Epithelial cell of alveolus of lung (primary cell): ENCODE data around the gene NIBAN1. TPM values are rescaled to one million over a fixed set of nuclear protein-coding genes. Genes with fewer than 3 reads are reported as not detected.

Source experiments
- total RNA-seq: library from RNA; depleted of rRNA; stranded (reverse); fragments of >200 nt; gene quantifications from 2 replicates; pipeline ENCODE4 v1.2.1, GENCODE V29; 2015

NIBAN1 gene, protein sequence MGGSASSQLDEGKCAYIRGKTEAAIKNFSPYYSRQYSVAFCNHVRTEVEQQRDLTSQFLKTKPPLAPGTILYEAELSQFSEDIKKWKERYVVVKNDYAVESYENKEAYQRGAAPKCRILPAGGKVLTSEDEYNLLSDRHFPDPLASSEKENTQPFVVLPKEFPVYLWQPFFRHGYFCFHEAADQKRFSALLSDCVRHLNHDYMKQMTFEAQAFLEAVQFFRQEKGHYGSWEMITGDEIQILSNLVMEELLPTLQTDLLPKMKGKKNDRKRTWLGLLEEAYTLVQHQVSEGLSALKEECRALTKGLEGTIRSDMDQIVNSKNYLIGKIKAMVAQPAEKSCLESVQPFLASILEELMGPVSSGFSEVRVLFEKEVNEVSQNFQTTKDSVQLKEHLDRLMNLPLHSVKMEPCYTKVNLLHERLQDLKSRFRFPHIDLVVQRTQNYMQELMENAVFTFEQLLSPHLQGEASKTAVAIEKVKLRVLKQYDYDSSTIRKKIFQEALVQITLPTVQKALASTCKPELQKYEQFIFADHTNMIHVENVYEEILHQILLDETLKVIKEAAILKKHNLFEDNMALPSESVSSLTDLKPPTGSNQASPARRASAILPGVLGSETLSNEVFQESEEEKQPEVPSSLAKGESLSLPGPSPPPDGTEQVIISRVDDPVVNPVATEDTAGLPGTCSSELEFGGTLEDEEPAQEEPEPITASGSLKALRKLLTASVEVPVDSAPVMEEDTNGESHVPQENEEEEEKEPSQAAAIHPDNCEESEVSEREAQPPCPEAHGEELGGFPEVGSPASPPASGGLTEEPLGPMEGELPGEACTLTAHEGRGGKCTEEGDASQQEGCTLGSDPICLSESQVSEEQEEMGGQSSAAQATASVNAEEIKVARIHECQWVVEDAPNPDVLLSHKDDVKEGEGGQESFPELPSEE
- 3.0 and 34.4 TPM in 2 replicates for total RNA-seq

DNA sequence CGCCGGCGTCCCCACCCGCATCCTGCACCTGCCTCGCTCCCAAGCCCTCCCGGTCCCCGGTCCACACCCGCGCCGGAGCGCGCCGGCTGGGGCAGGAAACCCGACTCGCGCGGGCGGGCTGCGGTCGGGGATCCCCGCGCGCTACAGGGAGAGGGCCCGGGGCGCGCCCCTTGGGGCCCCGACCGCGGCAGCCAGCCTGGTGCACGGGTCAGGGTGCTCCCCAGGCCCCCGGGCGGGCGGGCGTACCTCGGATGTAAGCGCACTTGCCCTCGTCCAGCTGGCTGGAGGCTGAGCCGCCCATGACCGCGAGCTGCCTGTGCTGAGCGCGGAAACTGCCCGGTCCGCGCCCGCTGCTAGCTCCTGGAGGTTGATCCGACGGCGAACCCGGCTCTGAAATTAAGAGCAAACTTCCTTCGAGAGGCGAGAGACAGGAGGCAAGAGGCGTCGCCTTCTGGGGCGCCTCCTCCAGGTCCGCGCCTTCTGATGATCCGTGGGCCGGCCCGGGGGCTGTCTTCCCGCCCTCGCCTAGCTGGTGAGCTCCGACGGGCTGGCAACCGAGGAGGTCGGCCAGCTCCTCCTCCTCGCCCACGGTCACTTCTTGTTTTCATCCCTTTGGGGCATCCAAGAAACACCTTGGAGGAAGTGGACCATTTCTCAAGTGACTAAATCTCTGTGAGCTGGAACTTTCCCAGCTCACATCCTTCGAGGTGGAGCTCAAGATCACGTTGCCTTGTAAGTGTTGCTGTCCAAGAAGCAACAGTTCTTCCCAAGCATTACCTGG lies at the start of gene NIBAN1:
Gene NIBAN1 (minus strand): TSS at position 453 of the 781 bp plus-strand sequence. CDS start 152 bp downstream, at position 301.

Other genes starting within 250 kb of the NIBAN1 start
- 27.1 and 29.5 TPM in 2 replicates for gene EDEM3, start 219.7 kb downstream of the NIBAN1 start, total RNA-seq
- 12.8 and 17.8 TPM in 2 replicates for gene RNF2, start 71.0 kb upstream of the NIBAN1 start, total RNA-seq
- 10.2 and 26.6 TPM in 2 replicates for gene TRMT1L, start 182.4 kb upstream of the NIBAN1 start, total RNA-seq
- 2.1 and 4.6 TPM in 2 replicates for gene SWT1, start 182.7 kb upstream of the NIBAN1 start, total RNA-seq